ENCODE data around the gene CLEC16A. TPM values are rescaled to one million over a fixed set of nuclear protein-coding genes. Genes with fewer than 3 reads are reported as not detected.

The CLEC16A gene
- total RNA-seq, 4 donors from 2014 or later = 20.2 to 28.8 (median 22.8) TPM

DNA sequence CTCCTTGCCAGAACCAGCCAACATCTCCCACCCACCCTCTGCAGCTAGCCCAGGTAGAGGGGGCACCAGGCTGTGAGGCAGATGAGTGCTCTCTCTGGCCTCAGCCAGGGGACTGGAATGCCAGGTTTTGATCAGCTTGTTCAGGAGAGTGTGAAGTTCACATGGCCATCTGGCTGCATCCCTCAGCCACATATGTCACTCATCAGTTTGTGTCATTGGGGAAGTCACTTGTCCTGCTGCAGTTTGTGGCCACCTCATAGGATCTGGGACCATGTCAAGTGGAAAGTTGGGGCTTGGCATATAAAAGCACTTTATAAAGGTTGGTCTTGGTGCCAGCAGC lies 164.1 kb downstream of the CLEC16A start:
- TF ChIP-seq, protein P1, sequence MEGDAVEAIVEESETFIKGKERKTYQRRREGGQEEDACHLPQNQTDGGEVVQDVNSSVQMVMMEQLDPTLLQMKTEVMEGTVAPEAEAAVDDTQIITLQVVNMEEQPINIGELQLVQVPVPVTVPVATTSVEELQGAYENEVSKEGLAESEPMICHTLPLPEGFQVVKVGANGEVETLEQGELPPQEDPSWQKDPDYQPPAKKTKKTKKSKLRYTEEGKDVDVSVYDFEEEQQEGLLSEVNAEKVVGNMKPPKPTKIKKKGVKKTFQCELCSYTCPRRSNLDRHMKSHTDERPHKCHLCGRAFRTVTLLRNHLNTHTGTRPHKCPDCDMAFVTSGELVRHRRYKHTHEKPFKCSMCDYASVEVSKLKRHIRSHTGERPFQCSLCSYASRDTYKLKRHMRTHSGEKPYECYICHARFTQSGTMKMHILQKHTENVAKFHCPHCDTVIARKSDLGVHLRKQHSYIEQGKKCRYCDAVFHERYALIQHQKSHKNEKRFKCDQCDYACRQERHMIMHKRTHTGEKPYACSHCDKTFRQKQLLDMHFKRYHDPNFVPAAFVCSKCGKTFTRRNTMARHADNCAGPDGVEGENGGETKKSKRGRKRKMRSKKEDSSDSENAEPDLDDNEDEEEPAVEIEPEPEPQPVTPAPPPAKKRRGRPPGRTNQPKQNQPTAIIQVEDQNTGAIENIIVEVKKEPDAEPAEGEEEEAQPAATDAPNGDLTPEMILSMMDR (IDR thresholded peaks at IDR 0.05; ENCODE audit: low read depth) = no peak

DNA sequence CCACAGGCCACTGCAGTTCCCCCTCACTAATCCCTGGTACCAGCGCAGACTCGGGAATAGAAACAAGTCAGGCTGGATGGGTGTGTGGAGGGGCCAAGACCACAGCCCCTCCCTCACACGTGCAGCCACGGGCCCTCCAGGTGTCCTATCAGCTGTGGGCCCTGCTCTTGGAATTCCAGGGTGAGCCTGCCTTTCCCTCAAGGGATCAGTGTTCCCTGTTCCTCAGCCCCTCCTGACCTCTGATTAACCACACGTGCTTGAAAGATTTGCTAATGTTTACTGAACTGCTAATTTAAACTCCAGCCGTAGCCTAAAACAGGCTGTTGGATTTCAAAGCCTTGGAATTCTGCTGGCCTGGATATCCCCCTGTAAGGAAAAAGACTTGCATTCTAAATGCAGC lies 165.2 kb downstream of the CLEC16A start:
- TF ChIP-seq, protein P1 (IDR thresholded peaks at IDR 0.05; ENCODE audit: low read depth) = no peak

DNA sequence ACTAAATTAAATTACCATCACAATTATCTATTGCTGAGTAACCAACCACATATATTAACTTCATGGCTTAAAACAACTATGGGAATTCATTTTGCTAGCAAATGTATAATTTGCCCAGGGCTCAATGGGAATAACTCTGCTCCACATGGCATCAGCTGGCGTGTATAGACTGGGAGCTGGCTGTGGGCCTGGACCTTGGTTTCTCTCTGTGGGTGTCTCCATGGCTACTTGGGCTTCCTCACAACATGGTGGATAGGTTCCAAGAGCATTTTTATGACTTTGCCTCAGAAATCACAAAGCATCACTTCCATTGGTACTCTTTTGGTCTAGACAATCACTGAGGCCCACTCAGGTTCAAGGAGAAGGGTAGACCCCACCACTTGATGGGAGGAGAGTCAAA lies 166.8 kb downstream of the CLEC16A start:
- TF ChIP-seq, protein P1 (IDR thresholded peaks at IDR 0.05; ENCODE audit: low read depth) = no peak

DNA sequence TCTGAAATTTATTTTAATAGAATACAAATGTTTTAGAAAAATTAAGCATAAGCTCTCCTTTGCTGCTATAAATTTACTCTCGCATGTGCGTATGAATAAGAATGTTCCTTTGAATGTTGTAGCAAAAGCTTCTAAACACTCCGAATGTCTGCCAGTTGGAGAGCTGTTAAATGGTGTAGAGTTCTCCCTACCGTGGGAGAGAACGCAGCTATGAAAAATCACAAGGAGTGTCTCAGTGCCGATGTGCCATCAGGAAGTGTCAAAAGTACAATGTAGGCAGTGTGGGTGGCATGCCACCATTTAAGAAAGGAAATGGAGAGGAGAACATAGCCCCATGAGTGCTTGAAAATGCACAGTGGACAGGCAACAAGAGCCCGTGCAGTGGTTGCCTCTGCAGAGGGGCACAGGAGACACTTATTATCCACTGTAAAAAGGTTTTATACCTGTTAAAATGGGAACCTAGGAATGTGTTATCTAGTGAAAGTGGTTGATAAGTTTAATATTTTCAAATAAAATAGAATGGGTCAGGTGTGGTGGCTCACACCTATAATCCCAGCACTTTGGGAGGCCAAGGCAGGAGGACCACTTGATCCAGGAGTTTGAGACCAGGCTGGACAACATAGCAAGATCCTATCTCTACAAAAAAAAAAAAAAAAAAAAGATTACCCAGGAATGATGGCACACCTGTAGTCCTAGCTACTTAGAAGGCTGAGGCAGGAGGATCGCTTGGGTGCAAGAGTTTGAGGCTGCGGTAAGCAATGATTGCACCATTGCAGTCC lies 167.7 kb downstream of the CLEC16A start:
- TF ChIP-seq, protein P1 (IDR thresholded peaks at IDR 0.05; ENCODE audit: low read depth) = no peak

DNA sequence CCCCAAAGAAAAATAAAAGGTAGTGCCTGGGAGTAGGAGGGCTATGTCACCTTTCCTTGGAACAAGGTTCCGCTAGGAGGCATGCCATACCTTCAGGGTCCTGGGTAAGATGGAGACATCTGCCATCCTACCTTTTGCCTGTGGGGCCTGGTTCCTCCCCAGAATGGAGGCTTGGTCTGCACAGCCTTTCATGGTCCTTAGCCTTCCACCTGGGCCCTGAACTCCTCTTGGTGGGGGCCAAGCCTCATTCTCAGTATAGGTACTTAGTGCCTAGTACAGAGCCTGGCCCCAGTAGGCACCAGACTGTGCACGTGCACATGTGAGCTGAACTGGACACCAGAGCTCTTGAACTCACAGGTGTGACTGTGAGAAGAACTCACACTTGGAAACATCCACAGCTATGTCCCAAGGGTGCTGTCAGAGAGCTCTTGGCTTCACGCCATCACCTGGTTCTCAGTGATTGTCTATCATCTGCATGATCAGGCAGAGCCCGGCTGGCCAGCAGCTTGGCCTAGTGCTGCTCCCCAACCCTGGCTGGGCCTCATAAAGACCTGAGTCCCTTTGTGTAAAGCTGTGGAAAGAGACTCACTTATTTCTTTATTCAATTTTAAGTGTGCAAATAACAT lies 168.5 kb downstream of the CLEC16A start:
- TF ChIP-seq, protein P1 (IDR thresholded peaks at IDR 0.05; ENCODE audit: low read depth) = no peak

DNA sequence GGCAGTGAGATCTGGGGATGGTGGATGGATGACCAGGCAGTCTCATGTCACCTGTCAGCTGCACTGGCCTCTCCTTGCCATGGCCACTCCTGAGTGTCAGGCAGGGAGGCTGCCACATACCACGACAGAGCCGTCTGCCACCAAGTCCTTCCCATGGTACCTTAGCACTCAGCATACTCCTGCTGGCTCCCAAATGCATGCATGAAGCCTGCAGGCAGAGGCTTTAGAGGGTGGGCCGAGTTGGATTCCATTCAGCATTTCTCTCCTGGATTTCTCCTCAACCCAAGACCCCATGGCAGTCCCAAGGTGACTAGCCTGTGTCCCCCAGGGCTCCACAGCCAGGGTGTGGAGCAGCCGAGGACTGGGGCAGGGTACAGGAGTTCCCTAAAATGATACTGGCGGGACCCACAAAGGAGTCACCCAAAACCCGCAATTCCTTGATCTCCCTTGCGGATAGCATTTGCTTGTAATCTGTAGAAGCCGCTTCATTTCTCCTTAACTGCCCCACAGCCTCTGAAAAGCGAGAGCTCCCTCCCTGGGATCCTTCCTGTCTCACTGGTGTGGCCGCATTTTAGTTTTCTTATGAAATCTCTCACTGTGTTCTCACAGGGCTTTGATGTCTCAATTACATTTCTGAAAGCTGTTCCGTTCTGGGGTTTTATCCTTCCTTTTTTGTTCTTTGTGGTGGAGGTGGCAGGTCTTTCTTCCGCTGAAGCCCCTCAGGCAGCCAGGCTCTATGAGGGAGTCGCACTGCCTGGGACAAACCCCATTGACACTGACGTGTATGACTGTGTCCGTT lies 170.2 kb downstream of the CLEC16A start:
- TF ChIP-seq, protein P1 (IDR thresholded peaks at IDR 0.05; ENCODE audit: low read depth) = no peak
